Measurements from ENCODE around the gene AMBP. TPM values are rescaled to one million over a fixed set of nuclear protein-coding genes. Genes with fewer than 3 reads are reported as not detected.

AMBP gene
- polyA plus RNA-seq, 4 donors, result 1.1 to 28.3 (median 1.6) TPM

GRCh38 chr9:114114364-114114763 lies 36.3 kb upstream of the AMBP start:
- DNase-seq (ENCODE audit: low read depth in 4 of 4, low spot score in 2 of 4), result no peak

GRCh38 chr9:114112778-114113584 lies 34.9 kb upstream of the AMBP start:
- DNase-seq (ENCODE audit: low read depth in 4 of 4, low spot score in 2 of 4), result no peak

GRCh38 chr9:114112325-114112724 lies 34.2 kb upstream of the AMBP start:
- DNase-seq (ENCODE audit: low read depth in 4 of 4, low spot score in 2 of 4), result no peak

GRCh38 chr9:114110180-114110579 lies 32.1 kb upstream of the AMBP start:
- no peak for DNase-seq (ENCODE audit: low read depth in 4 of 4, low spot score in 2 of 4)

- no peak for DNase-seq (ENCODE audit: low read depth in 4 of 4, low spot score in 2 of 4)
Measured at GRCh38 chr9:114109124-114109523, 31.0 kb upstream of the AMBP start.

GRCh38 chr9:114108016-114108833 lies 30.1 kb upstream of the AMBP start:
- DNase-seq (ENCODE audit: low read depth in 4 of 4, low spot score in 2 of 4), result peak in 2 of 4 donors; percentile 68 to 76

GRCh38 chr9:114107286-114108001 lies 29.3 kb upstream of the AMBP start:
- no peak for DNase-seq (ENCODE audit: low read depth in 4 of 4, low spot score in 2 of 4)

- no peak for DNase-seq (ENCODE audit: low read depth in 4 of 4, low spot score in 2 of 4)
Measured at GRCh38 chr9:114105236-114105635, 27.1 kb upstream of the AMBP start.

GRCh38 chr9:114102484-114102883 lies 24.4 kb upstream of the AMBP start:
- DNase-seq (ENCODE audit: low read depth in 4 of 4, low spot score in 2 of 4), result no peak

GRCh38 chr9:114100536-114100935 lies 22.4 kb upstream of the AMBP start:
- no peak for DNase-seq (ENCODE audit: low read depth in 4 of 4, low spot score in 2 of 4)

GRCh38 chr9:114099669-114100270 lies 21.7 kb upstream of the AMBP start:
- no peak for DNase-seq (ENCODE audit: low read depth in 4 of 4, low spot score in 2 of 4)

GRCh38 chr9:114098936-114099668 lies 21.0 kb upstream of the AMBP start, which contains the start of gene KIF12:
Gene KIF12 (minus strand): TSS chr9:114099292. CDS start chr9:114099276, 16 bp downstream.
- peak in 3 of 4 donors; percentile 69 to 92 (median 85) for DNase-seq (ENCODE audit: low read depth in 4 of 4, low spot score in 2 of 4)

- DNase-seq (ENCODE audit: low read depth in 4 of 4, low spot score in 2 of 4), result peak in 1 of 4 donors; percentile 55
Measured at GRCh38 chr9:114098021-114098935, 20.2 kb upstream of the AMBP start.

- DNase-seq (ENCODE audit: low read depth in 4 of 4, low spot score in 2 of 4), result no peak
Measured at GRCh38 chr9:114097613-114098020, 19.5 kb upstream of the AMBP start.

- no peak for DNase-seq (ENCODE audit: low read depth in 4 of 4, low spot score in 2 of 4)
Measured at GRCh38 chr9:114096866-114097612, 18.9 kb upstream of the AMBP start.

- no peak for DNase-seq (ENCODE audit: low read depth in 4 of 4, low spot score in 2 of 4)
Measured at GRCh38 chr9:114096041-114096511, 18.0 kb upstream of the AMBP start.

- DNase-seq (ENCODE audit: low read depth in 4 of 4, low spot score in 2 of 4), result no peak
Measured at GRCh38 chr9:114094971-114095370, 16.9 kb upstream of the AMBP start.

Measured in left renal cortex interstitium (tissue), 4 donors.